ENCODE results near the gene FKBP1A.

- TF ChIP-seq CTCF (IDR thresholded peaks at IDR 0.05) (no peak), POLR2A (IDR thresholded peaks at IDR 0.05) (no peak), POLR2AphosphoS5 (IDR thresholded peaks at IDR 0.05) (no peak)
Measured at GRCh38 chr20:1367479-1367878, 25.4 kb downstream of the FKBP1A start.
